Measurements from ENCODE around the gene MYO3A. TPM values are rescaled to one million over a fixed set of nuclear protein-coding genes. Genes with fewer than 3 reads are reported as not detected.

The MYO3A gene
- total RNA-seq, 1 donor from 2014 or later = not detected

- Histone ChIP-seq H3K9me3 (no peaks in the 10 kb centered on the region), H3K27ac (no peak overlapping the region), H3K36me3 (no peaks in the 10 kb centered on the region), H3K4me1 (peaks cover 0 to 3% of the 10 kb centered on the region in 2 donors), H3K27me3 (peaks cover 22% of the 10 kb centered on the region), H3K4me3 (no peak overlapping the region)
- TF ChIP-seq CTCF (IDR thresholded peaks at IDR 0.05) = no peak
- intact Hi-C loops (cut with DNase I) = no loop called here
- DNase-seq (ENCODE audit: low spot score in 2 of 2) = no peak
These were observed 279.2 kb downstream of the MYO3A start for GRCh38 chr10:26213157-26213800.

GRCh38 chr10:26214004-26214403, 280.0 kb downstream of the MYO3A start:
- peaks cover 22% of the 10 kb centered on the region for H3K27me3 ChIP-seq
- peaks cover 0 to 3% of the 10 kb centered on the region in 2 donors for H3K4me1 ChIP-seq
- no peak overlapping the region for H3K27ac ChIP-seq
- intact Hi-C loops (cut with DNase I) = no loop called here
- no peaks in the 10 kb centered on the region for H3K36me3 ChIP-seq
- no peak for DNase-seq (ENCODE audit: low spot score in 2 of 2)
- H3K4me3 ChIP-seq = no peak overlapping the region
- H3K9me3 ChIP-seq = no peaks in the 10 kb centered on the region
- TF ChIP-seq CTCF (IDR thresholded peaks at IDR 0.05) = no peak

- peak overlapping the region in 1 of 2 donors; percentile 48 for H3K4me3 ChIP-seq
- no peak for TF ChIP-seq CTCF (IDR thresholded peaks at IDR 0.05)
- H3K4me1 ChIP-seq = peaks cover 0 to 3% of the 10 kb centered on the region in 2 donors
- peaks cover 22% of the 10 kb centered on the region for H3K27me3 ChIP-seq
- H3K9me3 ChIP-seq = no peaks in the 10 kb centered on the region
- DNase-seq (ENCODE audit: low spot score in 2 of 2) = no peak
- intact Hi-C loops (cut with DNase I) = no loop called here
- H3K27ac ChIP-seq = no peak overlapping the region
- H3K36me3 ChIP-seq = no peaks in the 10 kb centered on the region
These were observed 280.7 kb downstream of the MYO3A start for GRCh38 chr10:26214551-26215395.

- Histone ChIP-seq H3K9me3 (no peaks in the 10 kb centered on the region), H3K4me1 (peaks cover 0 to 3% of the 10 kb centered on the region in 2 donors), H3K36me3 (no peaks in the 10 kb centered on the region), H3K27me3 (peaks cover 22% of the 10 kb centered on the region), H3K4me3 (peak overlapping the region; percentile 18 to 48), H3K27ac (no peak overlapping the region)
- DNase-seq (ENCODE audit: low spot score in 2 of 2) = no peak
- intact Hi-C loops (cut with DNase I) = no loop called here
- no peak for TF ChIP-seq CTCF (IDR thresholded peaks at IDR 0.05)
These were observed 281.4 kb downstream of the MYO3A start for GRCh38 chr10:26215396-26215934.

GRCh38 chr10:26215935-26216584, 282.0 kb downstream of the MYO3A start:
- intact Hi-C loops (cut with DNase I) = no loop called here
- no peak overlapping the region for H3K27ac ChIP-seq
- H3K27me3 ChIP-seq = peaks cover 22% of the 10 kb centered on the region
- no peak for TF ChIP-seq CTCF (IDR thresholded peaks at IDR 0.05)
- peak overlapping the region; percentile 18 to 48 for H3K4me3 ChIP-seq
- no peaks in the 10 kb centered on the region for H3K9me3 ChIP-seq
- H3K36me3 ChIP-seq = no peaks in the 10 kb centered on the region
- no peak for DNase-seq (ENCODE audit: low spot score in 2 of 2)
- H3K4me1 ChIP-seq = peaks cover 0 to 3% of the 10 kb centered on the region in 2 donors
